MM.1S (cell line): Measurements from ENCODE around the gene KIRREL3.

Source experiments
- DNase-seq: peaks from one replicate; pipeline ENCODE4 v3.0.0-alpha.2; 2015
- H2AFZ ChIP-seq: fragments of 300-600 bp; sonication (generic); 2 replicates; pipeline ENCODE4 v1.6.0; 2016; ENCODE audit warnings: antibody characterized with exemption, low read length
- H3F3A ChIP-seq: fragments of 300-600 bp; sonication (generic); 2 replicates; pipeline ENCODE4 v1.6.1; 2016; ENCODE audit warnings: mild to moderate bottlenecking, antibody characterized with exemption, low read length, moderate library complexity, mixed read lengths; ENCODE audit not compliant: insufficient read depth
- H3K27ac ChIP-seq: fragments of 300-600 bp; sonication (generic); 2 replicates; pipeline ENCODE4 v1.5.1; 2016; ENCODE audit warnings: mild to moderate bottlenecking, low read length
- H3K27me3 ChIP-seq: fragments of 300-600 bp; sonication (generic); replicated peaks from 2 replicates; pipeline ENCODE4 v1.6.0; 2016; ENCODE audit warnings: low read length; ENCODE audit not compliant: insufficient read depth
- H3K36me3 ChIP-seq: fragments of 300-600 bp; sonication (generic); replicated peaks from 2 replicates; pipeline ENCODE4 v1.6.1; 2016; ENCODE audit warnings: mild to moderate bottlenecking, low read length, mixed read lengths; ENCODE audit not compliant: insufficient read depth
- H3K4me1 ChIP-seq: fragments of 300-600 bp; sonication (generic); 2 replicates; pipeline ENCODE4 v1.6.1; 2016; ENCODE audit warnings: low read length, mixed read lengths
- H3K4me2 ChIP-seq: fragments of 300-600 bp; sonication (generic); 2 replicates; pipeline ENCODE4 v1.6.0; 2016; ENCODE audit warnings: low read depth, low read length
- H3K4me3 ChIP-seq: fragments of 300-600 bp; sonication (generic); 2 replicates; pipeline ENCODE4 v1.5.1; 2016; ENCODE audit warnings: low read length, mixed read lengths
- H3K79me2 ChIP-seq: fragments of 300-600 bp; sonication (generic); 2 replicates; pipeline ENCODE4 v1.6.1; 2016; ENCODE audit warnings: mixed run types, low read length, mixed read lengths
- H3K9ac ChIP-seq: fragments of 300-600 bp; sonication (generic); 2 replicates; pipeline ENCODE4 v1.6.1; 2016; ENCODE audit warnings: low read length, mixed read lengths
- H3K9me2 ChIP-seq: fragments of 300-600 bp; sonication (generic); replicated peaks from 2 replicates; pipeline ENCODE4 v1.6.1; 2016; ENCODE audit warnings: mild to moderate bottlenecking, low read length, mixed read lengths; ENCODE audit not compliant: insufficient read depth
- H3K9me3 ChIP-seq: fragments of 300-600 bp; sonication (generic); replicated peaks from 2 replicates; pipeline ENCODE4 v1.6.1; 2016; ENCODE audit warnings: mild to moderate bottlenecking, low read length, mixed read lengths; ENCODE audit not compliant: insufficient read depth
- H4K20me1 ChIP-seq: fragments of 300-600 bp; sonication (generic); 2 replicates; pipeline ENCODE4 v1.6.1; 2016; ENCODE audit warnings: mild to moderate bottlenecking, low read length, moderate library complexity, mixed read lengths; ENCODE audit not compliant: insufficient read depth
- CTCF ChIP-seq: fragments of 300-600 bp; sonication (generic); IDR thresholded peaks from 2 replicates; pipeline ENCODE4 v1.5.1; 2016; ENCODE audit warnings: antibody characterized with exemption, low read length, mixed read lengths
- EZH2 ChIP-seq: fragments of 300-600 bp; sonication (generic); optimal IDR thresholded peaks from 2 replicates; pipeline ENCODE3; 2017; ENCODE audit warnings: low read depth, mild to moderate bottlenecking, antibody characterized with exemption, low read length, mixed read lengths
- EZH2phosphoT487 ChIP-seq: fragments of 300-600 bp; sonication (generic); IDR thresholded peaks from 2 replicates; pipeline ENCODE4 v1.6.1; 2018; ENCODE audit warnings: antibody characterized with exemption, low read length

Gene KIRREL3

GRCh38 chr11:126484266-126484665 is 516.3 kb downstream of the KIRREL3 start:
- H3K4me2 ChIP-seq: no peak overlapping the region
- no peak for DNase-seq
- H3K4me3 ChIP-seq: no peak overlapping the region

DNA sequence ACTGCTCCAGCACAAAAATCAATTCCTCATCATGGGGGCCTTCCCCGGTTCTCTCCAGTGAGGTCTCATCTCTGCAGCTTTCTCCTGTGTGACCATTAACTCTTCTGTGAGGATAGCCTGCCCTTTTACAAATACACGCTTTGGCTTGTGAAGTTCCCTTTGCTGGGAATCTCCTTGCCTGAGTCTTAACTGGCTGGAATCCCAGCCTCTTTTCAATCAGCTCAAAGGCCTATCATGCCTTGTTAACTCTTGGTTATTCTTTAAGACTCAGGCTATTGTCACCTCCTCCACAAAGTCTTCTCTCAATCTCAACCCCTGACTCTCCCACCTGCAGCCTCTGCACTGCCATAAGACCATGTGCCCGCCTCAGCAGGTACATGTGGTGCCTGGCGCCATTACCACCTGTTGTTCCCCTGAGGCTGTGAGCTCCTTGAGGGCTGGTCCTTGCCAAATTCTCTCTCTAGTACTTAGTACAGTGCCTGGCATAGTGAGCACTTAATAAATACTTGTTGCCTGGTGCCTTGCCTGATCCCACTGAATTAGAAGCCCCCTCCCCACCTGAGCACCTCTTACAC is 516.9 kb downstream of the KIRREL3 start:
- H3F3A ChIP-seq: no peaks in the 10 kb centered on the region
- no peak overlapping the region for H2AFZ ChIP-seq
- H3K27me3 ChIP-seq: no peaks in the 10 kb centered on the region
- H3K9ac ChIP-seq: no peak overlapping the region
- H3K9me3 ChIP-seq: no peaks in the 10 kb centered on the region
- no peak overlapping the region for H3K4me2 ChIP-seq
- DNase-seq: no peak
- H4K20me1 ChIP-seq: no peaks in the 10 kb centered on the region
- H3K9me2 ChIP-seq: no peaks in the 10 kb centered on the region
- no peaks in the 10 kb centered on the region for H3K79me2 ChIP-seq
- no peak overlapping the region for H3K4me3 ChIP-seq
- no peaks in the 10 kb centered on the region for H3K36me3 ChIP-seq
- H3K27ac ChIP-seq: no peak overlapping the region
- TF ChIP-seq CTCF: no peak
- TF ChIP-seq EZH2: no peak
- no peak for TF ChIP-seq EZH2phosphoT487
- H3K4me1 ChIP-seq: peaks cover 19% of the 10 kb centered on the region

More at GRCh38 chr11:126484266-126484665, 516.3 kb downstream of the KIRREL3 start:
- no peaks in the 10 kb centered on the region for H3K9me2 ChIP-seq
- H3K27ac ChIP-seq: no peak overlapping the region
- no peaks in the 10 kb centered on the region for H4K20me1 ChIP-seq
- no peaks in the 10 kb centered on the region for H3K36me3 ChIP-seq
- H3K79me2 ChIP-seq: no peaks in the 10 kb centered on the region
- no peak overlapping the region for H3K9ac ChIP-seq
- TF ChIP-seq EZH2: no peak
- no peak for TF ChIP-seq CTCF
- TF ChIP-seq EZH2phosphoT487: no peak
- no peaks in the 10 kb centered on the region for H3K27me3 ChIP-seq
- no peaks in the 10 kb centered on the region for H3K9me3 ChIP-seq
- H2AFZ ChIP-seq: no peak overlapping the region
- no peaks in the 10 kb centered on the region for H3F3A ChIP-seq
- H3K4me1 ChIP-seq: peaks cover 19% of the 10 kb centered on the region

DNA sequence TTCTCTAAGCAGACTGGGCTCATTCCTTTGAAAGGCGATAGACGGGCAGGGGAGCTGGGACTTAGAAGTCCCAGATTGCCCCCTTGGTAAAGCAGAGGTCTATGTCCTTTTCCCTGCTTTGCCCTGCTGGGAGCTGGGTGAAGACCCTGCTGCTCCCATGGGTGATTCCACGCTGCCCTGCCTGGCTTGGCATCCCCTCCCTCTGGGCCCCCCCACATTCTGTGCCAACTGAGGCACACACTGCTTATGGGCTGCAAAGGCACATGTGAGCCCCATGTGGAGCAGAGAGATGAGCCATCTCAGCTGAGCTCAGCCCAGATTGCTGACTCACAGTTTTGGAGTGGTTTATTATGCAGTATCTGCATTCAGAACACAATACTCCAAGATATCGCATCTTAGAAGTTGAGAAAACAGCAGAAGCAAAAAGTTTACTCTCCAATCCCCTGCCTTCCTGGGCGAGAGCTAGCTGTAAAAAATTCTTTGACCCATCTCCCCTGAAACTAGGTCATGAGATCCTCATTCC is 517.9 kb downstream of the KIRREL3 start:
- H3K9me3 ChIP-seq: no peaks in the 10 kb centered on the region
- H3K4me3 ChIP-seq: no peak overlapping the region
- no peaks in the 10 kb centered on the region for H4K20me1 ChIP-seq
- no peaks in the 10 kb centered on the region for H3F3A ChIP-seq
- H3K9me2 ChIP-seq: no peaks in the 10 kb centered on the region
- peaks cover 19% of the 10 kb centered on the region for H3K4me1 ChIP-seq
- H2AFZ ChIP-seq: no peak overlapping the region
- no peaks in the 10 kb centered on the region for H3K27me3 ChIP-seq
- TF ChIP-seq CTCF (no peak), EZH2phosphoT487 (no peak), EZH2 (no peak)
- H3K79me2 ChIP-seq: no peaks in the 10 kb centered on the region
- H3K36me3 ChIP-seq: no peaks in the 10 kb centered on the region
- no peak overlapping the region for H3K4me2 ChIP-seq
- no peak overlapping the region for H3K9ac ChIP-seq
- no peak for DNase-seq
- no peak overlapping the region for H3K27ac ChIP-seq
